Activated CD8-positive, alpha-beta T cell treated with anti-CD3 and anti-CD28 coated beads, Interleukin-2, amount 10 ng/mL, durations not matched to agents 7 days and 5 days (primary cell): ENCODE measurements around the gene KCTD6. TPM values are rescaled to one million over a fixed set of nuclear protein-coding genes. Genes with fewer than 3 reads are reported as not detected.

Experiments
- ATAC-seq: fragments of 150-1000 bp; cut with Tn5 transposase; one replicate; pipeline ENCODE4 v1.10.0; 2021; ENCODE audit warnings: moderate library complexity
- CTCF ChIA-PET: fragments of 350-600 bp; sonication (Branson Sonifier 250); formaldehyde crosslinking; loops from one replicate; lab custom pipeline; 2021; ENCODE audit warnings: antibody characterized with exemption; lab: Charles Lee
- POLR2A ChIA-PET: fragments of 350-600 bp; sonication (Branson Sonifier 250); formaldehyde crosslinking; loops from one replicate; lab custom pipeline; 2021; ENCODE audit warnings: antibody characterized with exemption; lab: Charles Lee
- DNase-seq: peaks from one replicate; pipeline ENCODE4 v3.0.0-alpha.2; 2020
- H3K27ac Mint-ChIP-seq: one replicate; pipeline ENCODE4 v1.8.0; 2021; ENCODE audit warnings: mild to moderate bottlenecking, mixed read lengths
- H3K27me3 Mint-ChIP-seq: one replicate; pipeline ENCODE4 v1.8.0; 2021; ENCODE audit warnings: low read depth, mixed read lengths
- H3K36me3 Mint-ChIP-seq: one replicate; pipeline ENCODE4 v1.8.0; 2021; ENCODE audit warnings: low read depth, mixed read lengths
- H3K4me1 Mint-ChIP-seq: one replicate; pipeline ENCODE4 v1.8.0; 2021; ENCODE audit warnings: low read depth, mixed read lengths
- H3K4me3 Mint-ChIP-seq: one replicate; pipeline ENCODE4 v1.8.0; 2021; ENCODE audit warnings: mild to moderate bottlenecking, mixed read lengths
- H3K9me3 Mint-ChIP-seq: one replicate; pipeline ENCODE4 v1.8.0; 2022; ENCODE audit warnings: mixed read lengths; ENCODE audit not compliant: insufficient read depth
- total RNA-seq, 2 experiments: library from RNA; stranded (reverse); gene quantifications; one replicate each; pipeline ENCODE4 v1.2.3, GENCODE V29; 2021

Gene KCTD6
- total RNA-seq, 2 experiments from 2014 or later, result 5.2 to 6.2 TPM

GRCh38 chr3:58487140-58487886, 4.6 kb upstream of the KCTD6 start:
- H3K4me1 Mint-ChIP-seq, result peaks cover 4% of the 10 kb centered on the region
- no peak for ATAC-seq
- peaks cover 53% of the 10 kb centered on the region for H3K27me3 Mint-ChIP-seq
- H3K27ac Mint-ChIP-seq, result no peak overlapping the region
- POLR2A ChIA-PET, result interaction anchor here (0.9 kb wide), 1 partner anchor 155 kb away, joined by 3 read pairs; no protein-coding TSS in a partner anchor
- no peaks in the 10 kb centered on the region for H3K9me3 Mint-ChIP-seq
- CTCF ChIA-PET, result interaction anchor here (1.3 to 1.5 kb wide), 2 partner anchors 11 to 72 kb away, joined by 3 to 4 read pairs; no protein-coding TSS in a partner anchor
- H3K36me3 Mint-ChIP-seq, result no peaks in the 10 kb centered on the region
- no peak overlapping the region for H3K4me3 Mint-ChIP-seq
- no peak for DNase-seq

- H3K27me3 Mint-ChIP-seq, result peaks cover 49% of the 10 kb centered on the region
- H3K36me3 Mint-ChIP-seq, result no peaks in the 10 kb centered on the region
- no peak overlapping the region for H3K27ac Mint-ChIP-seq
- no peak overlapping the region for H3K4me3 Mint-ChIP-seq
- H3K9me3 Mint-ChIP-seq, result no peaks in the 10 kb centered on the region
- DNase-seq (no peak), ATAC-seq (no peak)
- ChIA-PET POLR2A (no interaction called here), CTCF (interaction anchor here (0.9 to 1.5 kb wide), 2 partner anchors 22 to 73 kb away, joined by 3 to 4 read pairs; no protein-coding TSS in a partner anchor)
- peaks cover 17% of the 10 kb centered on the region for H3K4me1 Mint-ChIP-seq
Measured at GRCh38 chr3:58488967-58489366, 2.9 kb upstream of the KCTD6 start.

- H3K27ac Mint-ChIP-seq, result no peak overlapping the region
Measured at GRCh38 chr3:58490860-58491501, 915 bp upstream of the KCTD6 start.

GRCh38 chr3:58492494-58492905, 604 bp downstream of the KCTD6 start:
- peaks cover 17% of the 10 kb centered on the region for H3K4me1 Mint-ChIP-seq
- no peaks in the 10 kb centered on the region for H3K9me3 Mint-ChIP-seq
- H3K4me3 Mint-ChIP-seq, result peak overlapping the region; percentile 86
- POLR2A ChIA-PET, result interaction anchor here (1.1 kb wide), 2 partner anchors 22 to 168 kb away, joined by 3 read pairs; no protein-coding TSS in a partner anchor
- H3K27ac Mint-ChIP-seq, result peak overlapping the region; percentile 76
- H3K36me3 Mint-ChIP-seq, result no peaks in the 10 kb centered on the region
- no peak for ATAC-seq
- CTCF ChIA-PET, result interaction anchor here (1.0 to 4.9 kb wide), 17 partner anchors 9 to 185 kb away, joined by 3 to 53 read pairs (median 5); partner anchors contain the start of genes HTD2, PDHB, PXK and RPP14
- H3K27me3 Mint-ChIP-seq, result peaks cover 28% of the 10 kb centered on the region
- DNase-seq, result peak; percentile 46

More at GRCh38 chr3:58490860-58491501, 915 bp upstream of the KCTD6 start:
- Mint-ChIP-seq H3K9me3 (no peaks in the 10 kb centered on the region), H3K4me3 (peak overlapping the region; percentile 51), H3K36me3 (no peaks in the 10 kb centered on the region), H3K27me3 (peaks cover 40% of the 10 kb centered on the region), H3K4me1 (peaks cover 17% of the 10 kb centered on the region)
- ChIA-PET CTCF (interaction anchor here (0.7 to 4.9 kb wide), 20 partner anchors 8 to 183 kb away, joined by 3 to 53 read pairs (median 4); partner anchors contain the start of genes HTD2, PXK and RPP14), POLR2A (interaction anchor here (1.0 kb wide), 2 partner anchors 19 to 155 kb away, joined by 3 to 5 read pairs; no protein-coding TSS in a partner anchor)
- DNase-seq, result no peak
- ATAC-seq, result no peak

- H3K4me1 Mint-ChIP-seq, result peaks cover 17% of the 10 kb centered on the region
- peaks cover 15% of the 10 kb centered on the region for H3K27me3 Mint-ChIP-seq
- DNase-seq (no peak), ATAC-seq (no peak)
- no peaks in the 10 kb centered on the region for H3K9me3 Mint-ChIP-seq
- no peak overlapping the region for H3K4me3 Mint-ChIP-seq
- H3K27ac Mint-ChIP-seq, result no peak overlapping the region
- ChIA-PET CTCF (interaction anchor here (0.9 to 4.9 kb wide), 8 partner anchors 10 to 187 kb away, joined by 3 to 53 read pairs (median 4); partner anchors contain the start of genes HTD2, PXK and RPP14), POLR2A (no interaction called here)
- H3K36me3 Mint-ChIP-seq, result peaks cover under 1% of the 10 kb centered on the region
Measured at GRCh38 chr3:58494107-58494506, 2.2 kb downstream of the KCTD6 start.

- H3K4me1 Mint-ChIP-seq, result peaks cover 17% of the 10 kb centered on the region
Measured at GRCh38 chr3:58495101-58495500, 3.2 kb downstream of the KCTD6 start.

GRCh38 chr3:58496206-58496857, 4.4 kb downstream of the KCTD6 start:
- DNase-seq, result no peak
- Mint-ChIP-seq H3K4me3 (no peak overlapping the region), H3K9me3 (no peaks in the 10 kb centered on the region), H3K36me3 (peaks cover 7% of the 10 kb centered on the region), H3K27me3 (peaks cover 3% of the 10 kb centered on the region), H3K27ac (no peak overlapping the region), H3K4me1 (peaks cover 16% of the 10 kb centered on the region)
- CTCF ChIA-PET, result interaction anchor here (0.6 to 1.5 kb wide), 3 partner anchors 31 to 186 kb away, joined by 4 to 5 read pairs (median 4); no protein-coding TSS in a partner anchor
- POLR2A ChIA-PET, result no interaction called here
- no peak for ATAC-seq

More at GRCh38 chr3:58495101-58495500, 3.2 kb downstream of the KCTD6 start:
- no peak for ATAC-seq
- CTCF ChIA-PET, result interaction anchor here (0.9 to 4.9 kb wide), 6 partner anchors 12 to 188 kb away, joined by 3 to 53 read pairs (median 4); partner anchors contain the start of genes HTD2 and RPP14
- H3K27ac Mint-ChIP-seq, result no peak overlapping the region
- H3K9me3 Mint-ChIP-seq, result no peaks in the 10 kb centered on the region
- no peak overlapping the region for H3K4me3 Mint-ChIP-seq
- no peak for DNase-seq
- POLR2A ChIA-PET, result no interaction called here
- H3K36me3 Mint-ChIP-seq, result peaks cover 2% of the 10 kb centered on the region
- H3K27me3 Mint-ChIP-seq, result peaks cover 7% of the 10 kb centered on the region

- Mint-ChIP-seq H3K36me3 (peaks cover 7% of the 10 kb centered on the region), H3K27me3 (no peaks in the 10 kb centered on the region), H3K4me3 (no peak overlapping the region), H3K4me1 (peaks cover 13% of the 10 kb centered on the region), H3K27ac (no peak overlapping the region), H3K9me3 (no peaks in the 10 kb centered on the region)
- no peak for DNase-seq
- ChIA-PET POLR2A (no interaction called here), CTCF (no interaction called here)
- ATAC-seq, result no peak
Measured at GRCh38 chr3:58497097-58497496, 5.2 kb downstream of the KCTD6 start.

- CTCF ChIA-PET, result interaction anchor here (1.0 kb wide), 1 partner anchor 11 kb away, joined by 3 read pairs; the partner anchor contains the start of gene KCTD6
- no peaks in the 10 kb centered on the region for H3K9me3 Mint-ChIP-seq
Measured at GRCh38 chr3:58502872-58503271, 11.0 kb downstream of the KCTD6 start.

GRCh38 chr3:58507356-58508078, 15.6 kb downstream of the KCTD6 start:
- CTCF ChIA-PET, result interaction anchor here (2.1 kb wide), 1 partner anchor 15 kb away, joined by 6 read pairs; the partner anchor contains the start of gene KCTD6
- H3K4me1 Mint-ChIP-seq, result no peaks in the 10 kb centered on the region
- no peak overlapping the region for H3K27ac Mint-ChIP-seq
- no peak for DNase-seq
- ATAC-seq, result no peak
- POLR2A ChIA-PET, result no interaction called here
- no peaks in the 10 kb centered on the region for H3K36me3 Mint-ChIP-seq
- no peak overlapping the region for H3K4me3 Mint-ChIP-seq
- H3K9me3 Mint-ChIP-seq, result no peaks in the 10 kb centered on the region
- H3K27me3 Mint-ChIP-seq, result no peaks in the 10 kb centered on the region

More at GRCh38 chr3:58502872-58503271, 11.0 kb downstream of the KCTD6 start:
- Mint-ChIP-seq H3K27ac (no peak overlapping the region), H3K4me3 (no peak overlapping the region), H3K36me3 (peaks cover 7% of the 10 kb centered on the region), H3K4me1 (no peaks in the 10 kb centered on the region), H3K27me3 (no peaks in the 10 kb centered on the region)
- DNase-seq (no peak), ATAC-seq (no peak)
- POLR2A ChIA-PET, result no interaction called here
